GM23338 (cell line): ENCODE data around the gene DGCR8.

Source experiments
- CREB1 ChIP-seq: fragments of 250-450 bp; sonication (Bioruptor Pico); IDR thresholded peaks from 2 replicates; pipeline ENCODE4 v1.5.0; 2020; ENCODE audit warnings: low read depth, mild to moderate bottlenecking, moderate library complexity
- CTCF ChIP-seq, 2 experiments: fragments of 200-600 bp in 1 of 2; sonication (generic) in 1 of 2; conservative IDR thresholded peaks; 2 replicates each; pipeline versions ENCODE4 v1.5.1 to v1.6.1; 2016 to 2017; ENCODE audit warnings: antibody characterized with exemption in 2 of 2, low read depth in 2 of 2, mild to moderate bottlenecking in 2 of 2, moderate library complexity in 1 of 2
- EZH2 ChIP-seq: fragments of 200-600 bp; sonication (generic); IDR thresholded peaks from one replicate; pipeline ENCODE4 v1.8.0; 2017; ENCODE audit warnings: antibody characterized with exemption, mild to moderate bottlenecking, low read depth; ENCODE audit not compliant: unreplicated experiment
- EZH2phosphoT487 ChIP-seq: fragments of 200-600 bp; sonication (generic); IDR thresholded peaks from one replicate; pipeline ENCODE4 v1.8.1; 2018; ENCODE audit warnings: antibody characterized with exemption; ENCODE audit not compliant: unreplicated experiment
- JUNB ChIP-seq: IDR thresholded peaks from one replicate; pipeline ENCODE4 v1.6.1; 2016; ENCODE audit warnings: antibody characterized with exemption; ENCODE audit not compliant: unreplicated experiment
- NANOG ChIP-seq: IDR thresholded peaks from 2 replicates; pipeline ENCODE4 v1.6.1; 2016; ENCODE audit warnings: antibody characterized with exemption, borderline replicate concordance
- POLR2AphosphoS5 ChIP-seq: IDR thresholded peaks from 2 replicates; pipeline ENCODE4 v1.6.1; 2016; ENCODE audit warnings: antibody characterized with exemption, low read depth
- STAT1 ChIP-seq: IDR thresholded peaks from one replicate; pipeline ENCODE4 v1.6.1; 2016; ENCODE audit warnings: antibody characterized with exemption; ENCODE audit not compliant: unreplicated experiment
- ZNF331 ChIP-seq: fragments of 250-450 bp; sonication (Bioruptor Pico); IDR thresholded peaks from 2 replicates; pipeline ENCODE4 v1.5.0; 2020; ENCODE audit warnings: low read depth, mild to moderate bottlenecking, moderate library complexity
- TF ChIP-seq, protein P1 (sequence below): IDR thresholded peaks from one replicate; pipeline ENCODE4 v1.6.1; 2018; ENCODE audit warnings: antibody characterized with exemption; ENCODE audit not compliant: unreplicated experiment
- TF ChIP-seq, protein P2 (sequence below): IDR thresholded peaks from 2 replicates; pipeline ENCODE4 v1.6.1; 2016; ENCODE audit warnings: antibody characterized with exemption

GRCh38 chr22:20089977-20090729 lies 10.1 kb downstream of the DGCR8 start:
- TF ChIP-seq CTCF (conservative IDR thresholded peaks at IDR 0.05; ENCODE audit: low read depth in 2 of 2) (no peak), POLR2AphosphoS5 (no peak), EZH2phosphoT487 (no peak), EZH2 (no peak), NANOG (no peak), CREB1 (CRISPR knock-in tag) (no peak), ZNF331 (no peak), STAT1 (no peak), JUNB (no peak)
- TF ChIP-seq, protein P1, sequence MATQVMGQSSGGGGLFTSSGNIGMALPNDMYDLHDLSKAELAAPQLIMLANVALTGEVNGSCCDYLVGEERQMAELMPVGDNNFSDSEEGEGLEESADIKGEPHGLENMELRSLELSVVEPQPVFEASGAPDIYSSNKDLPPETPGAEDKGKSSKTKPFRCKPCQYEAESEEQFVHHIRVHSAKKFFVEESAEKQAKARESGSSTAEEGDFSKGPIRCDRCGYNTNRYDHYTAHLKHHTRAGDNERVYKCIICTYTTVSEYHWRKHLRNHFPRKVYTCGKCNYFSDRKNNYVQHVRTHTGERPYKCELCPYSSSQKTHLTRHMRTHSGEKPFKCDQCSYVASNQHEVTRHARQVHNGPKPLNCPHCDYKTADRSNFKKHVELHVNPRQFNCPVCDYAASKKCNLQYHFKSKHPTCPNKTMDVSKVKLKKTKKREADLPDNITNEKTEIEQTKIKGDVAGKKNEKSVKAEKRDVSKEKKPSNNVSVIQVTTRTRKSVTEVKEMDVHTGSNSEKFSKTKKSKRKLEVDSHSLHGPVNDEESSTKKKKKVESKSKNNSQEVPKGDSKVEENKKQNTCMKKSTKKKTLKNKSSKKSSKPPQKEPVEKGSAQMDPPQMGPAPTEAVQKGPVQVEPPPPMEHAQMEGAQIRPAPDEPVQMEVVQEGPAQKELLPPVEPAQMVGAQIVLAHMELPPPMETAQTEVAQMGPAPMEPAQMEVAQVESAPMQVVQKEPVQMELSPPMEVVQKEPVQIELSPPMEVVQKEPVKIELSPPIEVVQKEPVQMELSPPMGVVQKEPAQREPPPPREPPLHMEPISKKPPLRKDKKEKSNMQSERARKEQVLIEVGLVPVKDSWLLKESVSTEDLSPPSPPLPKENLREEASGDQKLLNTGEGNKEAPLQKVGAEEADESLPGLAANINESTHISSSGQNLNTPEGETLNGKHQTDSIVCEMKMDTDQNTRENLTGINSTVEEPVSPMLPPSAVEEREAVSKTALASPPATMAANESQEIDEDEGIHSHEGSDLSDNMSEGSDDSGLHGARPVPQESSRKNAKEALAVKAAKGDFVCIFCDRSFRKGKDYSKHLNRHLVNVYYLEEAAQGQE, result no peak
- TF ChIP-seq, protein P2, sequence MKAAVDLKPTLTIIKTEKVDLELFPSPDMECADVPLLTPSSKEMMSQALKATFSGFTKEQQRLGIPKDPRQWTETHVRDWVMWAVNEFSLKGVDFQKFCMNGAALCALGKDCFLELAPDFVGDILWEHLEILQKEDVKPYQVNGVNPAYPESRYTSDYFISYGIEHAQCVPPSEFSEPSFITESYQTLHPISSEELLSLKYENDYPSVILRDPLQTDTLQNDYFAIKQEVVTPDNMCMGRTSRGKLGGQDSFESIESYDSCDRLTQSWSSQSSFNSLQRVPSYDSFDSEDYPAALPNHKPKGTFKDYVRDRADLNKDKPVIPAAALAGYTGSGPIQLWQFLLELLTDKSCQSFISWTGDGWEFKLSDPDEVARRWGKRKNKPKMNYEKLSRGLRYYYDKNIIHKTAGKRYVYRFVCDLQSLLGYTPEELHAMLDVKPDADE, result no peak
